Measurements from ENCODE around the gene AXIN1. TPM values are rescaled to one million over a fixed set of nuclear protein-coding genes. Genes with fewer than 3 reads are reported as not detected.
"Not testable (repeated sequence)": the region's sequence is repeated elsewhere in the genome, so short reads cannot be mapped to it uniquely, and the experiment has no call there.

Gene AXIN1
- total RNA-seq, 1 experiment from 2014 or later: 32.7 TPM

DNA sequence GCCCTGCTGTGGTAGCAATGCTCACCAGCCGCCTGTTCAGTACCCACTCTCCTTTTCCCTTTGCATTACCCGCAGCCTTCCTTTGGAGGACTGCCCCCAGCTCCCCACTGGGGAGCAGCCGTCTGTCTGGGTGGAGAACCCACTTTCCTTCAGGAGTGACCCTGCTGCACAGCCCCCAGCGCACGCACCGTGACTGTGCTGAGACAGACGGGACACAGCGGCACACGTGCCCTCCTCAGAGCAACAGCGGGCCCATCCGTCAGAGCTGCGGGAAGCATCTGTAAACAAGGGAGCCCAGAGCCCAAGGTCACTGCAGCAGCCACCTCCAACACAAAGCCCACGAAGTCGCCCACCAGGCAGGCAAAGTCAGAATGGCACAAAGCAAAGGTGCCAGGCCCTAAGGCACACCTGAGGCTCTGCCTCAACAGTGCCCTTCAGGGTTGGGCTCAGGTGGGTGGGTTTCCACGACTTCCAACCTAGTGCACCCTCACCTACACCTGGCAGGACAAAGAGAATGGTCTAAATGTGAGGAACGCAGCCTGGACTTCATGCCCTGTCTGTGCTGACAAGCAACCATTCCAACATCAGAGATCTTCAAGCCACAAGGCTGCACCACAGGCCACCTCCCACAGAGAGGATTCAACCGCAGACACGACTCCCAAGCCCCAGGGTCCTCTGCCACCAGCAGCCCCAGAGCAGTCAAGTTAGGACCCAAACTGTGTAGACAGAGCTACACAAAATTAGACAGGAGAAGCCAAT is 9.9 kb downstream of the AXIN1 start:
- CTCF ChIA-PET: interaction anchor here (1.0 kb wide), 1 partner anchor 11 kb away, joined by 11 read pairs; no protein-coding TSS in a partner anchor

DNA sequence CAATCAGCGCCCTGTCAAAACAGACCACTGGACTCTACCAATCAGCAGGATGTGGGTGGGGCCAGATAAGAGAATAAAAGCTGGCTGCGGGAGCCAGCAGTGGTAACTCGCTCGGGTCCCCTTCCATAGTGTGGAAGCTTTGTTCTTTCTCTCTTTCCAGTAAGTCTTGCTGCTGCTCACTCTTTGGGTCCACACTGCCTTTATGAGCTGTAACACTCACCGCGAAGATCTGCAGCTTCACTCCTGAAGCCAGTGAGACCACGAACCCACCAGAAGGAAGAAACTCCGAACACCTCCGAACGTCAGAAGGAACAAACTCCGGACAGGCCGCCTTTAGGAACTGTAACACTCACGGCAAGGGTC is 10.6 kb downstream of the AXIN1 start:
- DNase-seq (ENCODE audit: low spot score); H3K27me3 ChIP-seq (replicated peaks; ENCODE audit: insufficient read depth, low read depth, low read length, poor library complexity); H3K9me3 ChIP-seq (ENCODE audit: low read depth, low read length, poor library complexity, severe bottlenecking); intact Hi-C loops (cut with micrococcal nuclease; ENCODE audit: unreplicated experiment); H3K27ac ChIP-seq (ENCODE audit: low read depth, low read length, poor library complexity, severe bottlenecking); H3K4me1 ChIP-seq (ENCODE audit: insufficient read depth, low read length, poor library complexity, severe bottlenecking); H3K4me3 ChIP-seq (ENCODE audit: low read depth, low read length, poor library complexity, severe bottlenecking); BruUV-seq (replicated peaks): not testable (repeated sequence)
- CTCF ChIA-PET: interaction anchor here (1.0 kb wide), 1 partner anchor 11 kb away, joined by 11 read pairs; no protein-coding TSS in a partner anchor
- POLR2A ChIA-PET (ENCODE audit: low non-redundant PET): interaction anchor here (0.5 kb wide), 1 partner anchor 1619 kb away, joined by 3 read pairs; no protein-coding TSS in a partner anchor
- peaks cover 24% of the 10 kb centered on the region for H3K36me3 ChIP-seq (ENCODE audit: insufficient read depth, low read length, poor library complexity, severe bottlenecking)

More for the DNA sequence above, 9.9 kb downstream of the AXIN1 start:
- TF ChIP-seq EZH2 (IDR thresholded peaks at IDR 0.05; ENCODE audit: borderline replicate concordance, low read depth, low read length, poor library complexity, severe bottlenecking): no peak
- TF ChIP-seq, protein P1, sequence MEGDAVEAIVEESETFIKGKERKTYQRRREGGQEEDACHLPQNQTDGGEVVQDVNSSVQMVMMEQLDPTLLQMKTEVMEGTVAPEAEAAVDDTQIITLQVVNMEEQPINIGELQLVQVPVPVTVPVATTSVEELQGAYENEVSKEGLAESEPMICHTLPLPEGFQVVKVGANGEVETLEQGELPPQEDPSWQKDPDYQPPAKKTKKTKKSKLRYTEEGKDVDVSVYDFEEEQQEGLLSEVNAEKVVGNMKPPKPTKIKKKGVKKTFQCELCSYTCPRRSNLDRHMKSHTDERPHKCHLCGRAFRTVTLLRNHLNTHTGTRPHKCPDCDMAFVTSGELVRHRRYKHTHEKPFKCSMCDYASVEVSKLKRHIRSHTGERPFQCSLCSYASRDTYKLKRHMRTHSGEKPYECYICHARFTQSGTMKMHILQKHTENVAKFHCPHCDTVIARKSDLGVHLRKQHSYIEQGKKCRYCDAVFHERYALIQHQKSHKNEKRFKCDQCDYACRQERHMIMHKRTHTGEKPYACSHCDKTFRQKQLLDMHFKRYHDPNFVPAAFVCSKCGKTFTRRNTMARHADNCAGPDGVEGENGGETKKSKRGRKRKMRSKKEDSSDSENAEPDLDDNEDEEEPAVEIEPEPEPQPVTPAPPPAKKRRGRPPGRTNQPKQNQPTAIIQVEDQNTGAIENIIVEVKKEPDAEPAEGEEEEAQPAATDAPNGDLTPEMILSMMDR (conservative IDR thresholded peaks at IDR 0.05; ENCODE audit: low read depth, low read length): no peak
- BruUV-seq (replicated peaks): no TSS peak
- POLR2A ChIA-PET (ENCODE audit: low non-redundant PET): interaction anchor here (0.5 kb wide), 1 partner anchor 1618 kb away, joined by 3 read pairs; no protein-coding TSS in a partner anchor
- intact Hi-C loops (cut with micrococcal nuclease; ENCODE audit: unreplicated experiment): no loop called here
- Histone ChIP-seq H3K9me3 (ENCODE audit: low read depth, low read length, poor library complexity, severe bottlenecking) (no peaks in the 10 kb centered on the region), H3K27me3 (replicated peaks; ENCODE audit: insufficient read depth, low read depth, low read length, poor library complexity) (no peaks in the 10 kb centered on the region), H3K4me3 (ENCODE audit: low read depth, low read length, poor library complexity, severe bottlenecking) (no peak overlapping the region), H3K4me1 (ENCODE audit: insufficient read depth, low read length, poor library complexity, severe bottlenecking) (no peaks in the 10 kb centered on the region), H3K36me3 (ENCODE audit: insufficient read depth, low read length, poor library complexity, severe bottlenecking) (peaks cover 24% of the 10 kb centered on the region), H3K27ac (ENCODE audit: low read depth, low read length, poor library complexity, severe bottlenecking) (no peak overlapping the region)
- DNase-seq (ENCODE audit: low spot score): no peak

DNA sequence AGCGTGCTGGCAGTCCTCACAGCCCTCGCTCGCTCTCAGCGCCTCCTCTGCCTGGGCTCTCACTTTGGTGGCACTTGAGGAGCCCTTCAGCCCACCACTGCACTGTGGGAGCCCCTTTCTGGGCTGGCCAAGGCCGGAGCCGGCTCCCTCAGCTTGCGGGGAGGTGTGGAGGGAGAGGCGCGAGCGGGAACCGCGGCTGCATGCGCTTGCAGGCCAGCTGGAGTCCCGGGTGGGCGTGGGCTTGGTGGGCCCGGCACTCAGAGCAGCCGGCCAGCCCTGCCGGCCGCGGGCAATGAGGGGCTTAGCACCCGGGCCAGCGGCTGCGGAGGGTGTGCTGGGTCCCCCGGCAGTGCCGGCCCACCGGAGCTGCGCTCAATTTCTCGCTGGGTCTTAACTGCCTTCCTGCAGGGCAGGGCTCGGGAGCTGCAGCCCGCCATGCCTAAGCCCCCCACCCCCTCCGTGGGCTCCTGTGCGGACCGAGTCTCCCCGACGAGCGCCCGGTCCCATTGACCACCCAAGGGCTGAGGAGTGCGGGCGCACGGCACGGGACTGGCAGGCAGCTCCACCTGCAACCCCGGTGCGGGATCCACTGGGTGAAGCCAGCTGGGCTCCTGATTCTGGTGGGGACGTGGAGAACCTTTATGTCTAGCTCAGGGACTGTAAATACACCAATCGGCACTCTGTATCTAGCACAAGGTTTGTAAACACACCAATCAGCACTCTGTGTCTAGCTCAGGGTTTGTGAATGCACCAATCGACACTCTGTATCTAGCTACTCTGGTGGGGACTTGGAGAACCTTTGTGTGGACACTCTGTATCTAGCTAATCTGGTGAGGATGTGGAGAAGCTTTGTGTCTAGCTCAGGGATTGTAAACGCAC is 11.2 kb downstream of the AXIN1 start:
- H3K27ac ChIP-seq (ENCODE audit: low read depth, low read length, poor library complexity, severe bottlenecking); BruUV-seq (replicated peaks); POLR2A ChIA-PET (ENCODE audit: low non-redundant PET); H3K27me3 ChIP-seq (replicated peaks; ENCODE audit: insufficient read depth, low read depth, low read length, poor library complexity); intact Hi-C loops (cut with micrococcal nuclease; ENCODE audit: unreplicated experiment); H3K4me3 ChIP-seq (ENCODE audit: low read depth, low read length, poor library complexity, severe bottlenecking); H3K9me3 ChIP-seq (ENCODE audit: low read depth, low read length, poor library complexity, severe bottlenecking); DNase-seq (ENCODE audit: low spot score); H3K4me1 ChIP-seq (ENCODE audit: insufficient read depth, low read length, poor library complexity, severe bottlenecking): not testable (repeated sequence)
- CTCF ChIA-PET: interaction anchor here (1.0 kb wide), 1 partner anchor 12 kb away, joined by 11 read pairs; no protein-coding TSS in a partner anchor
- H3K36me3 ChIP-seq (ENCODE audit: insufficient read depth, low read length, poor library complexity, severe bottlenecking): peaks cover 20% of the 10 kb centered on the region
